ENCODE data around the gene ZNF500.

The ZNF500 gene

DNA sequence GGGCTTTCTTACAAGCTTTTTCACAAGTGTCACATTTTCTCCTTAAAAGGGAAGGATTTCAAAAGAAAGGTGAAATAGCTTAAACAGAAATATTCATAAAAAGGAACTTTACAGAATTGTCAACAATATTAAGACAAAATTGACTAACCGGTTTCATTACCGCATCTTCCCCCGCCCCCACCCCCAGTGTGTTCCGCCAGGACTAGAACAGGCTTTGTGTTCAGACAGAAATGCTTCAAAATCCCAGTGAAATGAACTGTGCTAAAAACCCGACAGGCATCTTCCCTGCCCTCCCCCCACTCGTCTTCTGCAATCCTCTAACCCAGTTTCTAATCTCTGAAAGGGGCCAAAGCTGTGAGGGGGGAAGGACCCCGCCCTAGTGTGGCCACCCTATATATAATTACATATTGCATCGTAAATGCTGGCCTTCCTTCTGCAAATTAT lies 36.5 kb upstream of the ZNF500 start (continued):
- TF ChIP-seq SP2 (tag by site-specific recombination; IDR thresholded peaks at IDR 0.05): no peak
- TF ChIP-seq, protein P1, sequence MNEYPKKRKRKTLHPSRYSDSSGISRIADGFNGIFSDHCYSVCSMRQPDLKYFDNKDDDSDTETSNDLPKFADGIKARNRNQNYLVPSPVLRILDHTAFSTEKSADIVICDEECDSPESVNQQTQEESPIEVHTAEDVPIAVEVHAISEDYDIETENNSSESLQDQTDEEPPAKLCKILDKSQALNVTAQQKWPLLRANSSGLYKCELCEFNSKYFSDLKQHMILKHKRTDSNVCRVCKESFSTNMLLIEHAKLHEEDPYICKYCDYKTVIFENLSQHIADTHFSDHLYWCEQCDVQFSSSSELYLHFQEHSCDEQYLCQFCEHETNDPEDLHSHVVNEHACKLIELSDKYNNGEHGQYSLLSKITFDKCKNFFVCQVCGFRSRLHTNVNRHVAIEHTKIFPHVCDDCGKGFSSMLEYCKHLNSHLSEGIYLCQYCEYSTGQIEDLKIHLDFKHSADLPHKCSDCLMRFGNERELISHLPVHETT (tag by site-specific recombination; IDR thresholded peaks at IDR 0.05): no peak
- no peak for TF ChIP-seq KLF9 (tag by site-specific recombination; IDR thresholded peaks at IDR 0.05; ENCODE audit: low read depth)
- TF ChIP-seq KLF7 (tag by site-specific recombination; IDR thresholded peaks at IDR 0.05; ENCODE audit: borderline replicate concordance): peak; percentile 60; the same call in 1 of the 2 replicates
- TF ChIP-seq GLI2 (tag by site-specific recombination; IDR thresholded peaks at IDR 0.05; ENCODE audit: borderline replicate concordance, low read depth): no peak
- 0 out of 2 replicates have a peak, but pooled peaks have one; percentile 19 for TF ChIP-seq KLF10 (tag by site-specific recombination; IDR thresholded peaks at IDR 0.05)
- TF ChIP-seq ZNF426 (tag by site-specific recombination; IDR thresholded peaks at IDR 0.05): no peak

- peaks cover 3% of the 10 kb centered on the region; the same call in 1 of the 2 replicates for H3K4me1 ChIP-seq (ENCODE audit: control insufficient read depth, insufficient read depth, low read length)
- ChIA-PET CTCF (interaction anchor here (0.8 kb wide), 1 partner anchor 36 kb away, joined by 3 read pairs; no protein-coding TSS in a partner anchor), POLR2A (interaction anchor here (0.6 to 3.2 kb wide), 12 partner anchors 9 to 253 kb away, joined by 3 to 19 read pairs (median 4); partner anchors contain the start of genes ANKS3, DNAAF8, GLYR1 and NUDT16L1)
- H3K9me3 ChIP-seq (ENCODE audit: control insufficient read depth, insufficient read depth, low read depth, low read length): no peaks in the 10 kb centered on the region
- H3K27ac ChIP-seq (ENCODE audit: extremely low read depth, low read depth, low read length): peak overlapping the region; percentile 69
- peaks cover 12 to 53% of the 10 kb centered on the region in 2 experiments for H3K36me3 ChIP-seq (ENCODE audit: control insufficient read depth in 2 of 2, insufficient read depth in 1 of 2, low read length in 2 of 2)
- peak overlapping the region; percentile 80 for H3K4me3 ChIP-seq (ENCODE audit: low read depth, low read length)
- TF ChIP-seq ZNF266 (tag by site-specific recombination; IDR thresholded peaks at IDR 0.05; ENCODE audit: low read depth): no peak
- TF ChIP-seq, protein P2, sequence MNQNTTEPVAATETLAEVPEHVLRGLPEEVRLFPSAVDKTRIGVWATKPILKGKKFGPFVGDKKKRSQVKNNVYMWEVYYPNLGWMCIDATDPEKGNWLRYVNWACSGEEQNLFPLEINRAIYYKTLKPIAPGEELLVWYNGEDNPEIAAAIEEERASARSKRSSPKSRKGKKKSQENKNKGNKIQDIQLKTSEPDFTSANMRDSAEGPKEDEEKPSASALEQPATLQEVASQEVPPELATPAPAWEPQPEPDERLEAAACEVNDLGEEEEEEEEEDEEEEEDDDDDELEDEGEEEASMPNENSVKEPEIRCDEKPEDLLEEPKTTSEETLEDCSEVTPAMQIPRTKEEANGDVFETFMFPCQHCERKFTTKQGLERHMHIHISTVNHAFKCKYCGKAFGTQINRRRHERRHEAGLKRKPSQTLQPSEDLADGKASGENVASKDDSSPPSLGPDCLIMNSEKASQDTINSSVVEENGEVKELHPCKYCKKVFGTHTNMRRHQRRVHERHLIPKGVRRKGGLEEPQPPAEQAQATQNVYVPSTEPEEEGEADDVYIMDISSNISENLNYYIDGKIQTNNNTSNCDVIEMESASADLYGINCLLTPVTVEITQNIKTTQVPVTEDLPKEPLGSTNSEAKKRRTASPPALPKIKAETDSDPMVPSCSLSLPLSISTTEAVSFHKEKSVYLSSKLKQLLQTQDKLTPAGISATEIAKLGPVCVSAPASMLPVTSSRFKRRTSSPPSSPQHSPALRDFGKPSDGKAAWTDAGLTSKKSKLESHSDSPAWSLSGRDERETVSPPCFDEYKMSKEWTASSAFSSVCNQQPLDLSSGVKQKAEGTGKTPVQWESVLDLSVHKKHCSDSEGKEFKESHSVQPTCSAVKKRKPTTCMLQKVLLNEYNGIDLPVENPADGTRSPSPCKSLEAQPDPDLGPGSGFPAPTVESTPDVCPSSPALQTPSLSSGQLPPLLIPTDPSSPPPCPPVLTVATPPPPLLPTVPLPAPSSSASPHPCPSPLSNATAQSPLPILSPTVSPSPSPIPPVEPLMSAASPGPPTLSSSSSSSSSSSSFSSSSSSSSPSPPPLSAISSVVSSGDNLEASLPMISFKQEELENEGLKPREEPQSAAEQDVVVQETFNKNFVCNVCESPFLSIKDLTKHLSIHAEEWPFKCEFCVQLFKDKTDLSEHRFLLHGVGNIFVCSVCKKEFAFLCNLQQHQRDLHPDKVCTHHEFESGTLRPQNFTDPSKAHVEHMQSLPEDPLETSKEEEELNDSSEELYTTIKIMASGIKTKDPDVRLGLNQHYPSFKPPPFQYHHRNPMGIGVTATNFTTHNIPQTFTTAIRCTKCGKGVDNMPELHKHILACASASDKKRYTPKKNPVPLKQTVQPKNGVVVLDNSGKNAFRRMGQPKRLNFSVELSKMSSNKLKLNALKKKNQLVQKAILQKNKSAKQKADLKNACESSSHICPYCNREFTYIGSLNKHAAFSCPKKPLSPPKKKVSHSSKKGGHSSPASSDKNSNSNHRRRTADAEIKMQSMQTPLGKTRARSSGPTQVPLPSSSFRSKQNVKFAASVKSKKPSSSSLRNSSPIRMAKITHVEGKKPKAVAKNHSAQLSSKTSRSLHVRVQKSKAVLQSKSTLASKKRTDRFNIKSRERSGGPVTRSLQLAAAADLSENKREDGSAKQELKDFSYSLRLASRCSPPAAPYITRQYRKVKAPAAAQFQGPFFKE (tag by site-specific recombination; IDR thresholded peaks at IDR 0.05; ENCODE audit: borderline replicate concordance): no peak
- no peak for TF ChIP-seq ZNF792 (tag by site-specific recombination; IDR thresholded peaks at IDR 0.05)
- TF ChIP-seq ZNF223 (tag by site-specific recombination; IDR thresholded peaks at IDR 0.05): no peak
- TF ChIP-seq, protein P3, sequence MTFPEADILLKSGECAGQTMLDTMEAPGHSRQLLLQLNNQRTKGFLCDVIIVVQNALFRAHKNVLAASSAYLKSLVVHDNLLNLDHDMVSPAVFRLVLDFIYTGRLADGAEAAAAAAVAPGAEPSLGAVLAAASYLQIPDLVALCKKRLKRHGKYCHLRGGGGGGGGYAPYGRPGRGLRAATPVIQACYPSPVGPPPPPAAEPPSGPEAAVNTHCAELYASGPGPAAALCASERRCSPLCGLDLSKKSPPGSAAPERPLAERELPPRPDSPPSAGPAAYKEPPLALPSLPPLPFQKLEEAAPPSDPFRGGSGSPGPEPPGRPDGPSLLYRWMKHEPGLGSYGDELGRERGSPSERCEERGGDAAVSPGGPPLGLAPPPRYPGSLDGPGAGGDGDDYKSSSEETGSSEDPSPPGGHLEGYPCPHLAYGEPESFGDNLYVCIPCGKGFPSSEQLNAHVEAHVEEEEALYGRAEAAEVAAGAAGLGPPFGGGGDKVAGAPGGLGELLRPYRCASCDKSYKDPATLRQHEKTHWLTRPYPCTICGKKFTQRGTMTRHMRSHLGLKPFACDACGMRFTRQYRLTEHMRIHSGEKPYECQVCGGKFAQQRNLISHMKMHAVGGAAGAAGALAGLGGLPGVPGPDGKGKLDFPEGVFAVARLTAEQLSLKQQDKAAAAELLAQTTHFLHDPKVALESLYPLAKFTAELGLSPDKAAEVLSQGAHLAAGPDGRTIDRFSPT (tag by site-specific recombination; IDR thresholded peaks at IDR 0.05): peak; percentile 49; the same call in 1 of the 2 replicates
- TF ChIP-seq ZNF2 (tag by site-specific recombination; IDR thresholded peaks at IDR 0.05): peak; percentile 92
- peak; percentile 48 for TF ChIP-seq SP3 (tag by site-specific recombination; IDR thresholded peaks at IDR 0.05)
- no peak for TF ChIP-seq ZNF621 (tag by site-specific recombination; IDR thresholded peaks at IDR 0.05)
- peak; percentile 100 for TF ChIP-seq ZBTB8A (tag by site-specific recombination; IDR thresholded peaks at IDR 0.05)
- no peak for TF ChIP-seq ZNF768 (tag by site-specific recombination; IDR thresholded peaks at IDR 0.05)
- peak; percentile 53; the same call in 1 of the 2 replicates for TF ChIP-seq GLIS2 (tag by site-specific recombination; IDR thresholded peaks at IDR 0.05)
- no peak for TF ChIP-seq ZNF513 (tag by site-specific recombination; IDR thresholded peaks at IDR 0.05)
- TF ChIP-seq SALL2 (tag by site-specific recombination; IDR thresholded peaks at IDR 0.05; ENCODE audit: borderline replicate concordance): no peak
- no peak for TF ChIP-seq ZNF558 (tag by site-specific recombination; IDR thresholded peaks at IDR 0.05)
- TF ChIP-seq, protein P4, sequence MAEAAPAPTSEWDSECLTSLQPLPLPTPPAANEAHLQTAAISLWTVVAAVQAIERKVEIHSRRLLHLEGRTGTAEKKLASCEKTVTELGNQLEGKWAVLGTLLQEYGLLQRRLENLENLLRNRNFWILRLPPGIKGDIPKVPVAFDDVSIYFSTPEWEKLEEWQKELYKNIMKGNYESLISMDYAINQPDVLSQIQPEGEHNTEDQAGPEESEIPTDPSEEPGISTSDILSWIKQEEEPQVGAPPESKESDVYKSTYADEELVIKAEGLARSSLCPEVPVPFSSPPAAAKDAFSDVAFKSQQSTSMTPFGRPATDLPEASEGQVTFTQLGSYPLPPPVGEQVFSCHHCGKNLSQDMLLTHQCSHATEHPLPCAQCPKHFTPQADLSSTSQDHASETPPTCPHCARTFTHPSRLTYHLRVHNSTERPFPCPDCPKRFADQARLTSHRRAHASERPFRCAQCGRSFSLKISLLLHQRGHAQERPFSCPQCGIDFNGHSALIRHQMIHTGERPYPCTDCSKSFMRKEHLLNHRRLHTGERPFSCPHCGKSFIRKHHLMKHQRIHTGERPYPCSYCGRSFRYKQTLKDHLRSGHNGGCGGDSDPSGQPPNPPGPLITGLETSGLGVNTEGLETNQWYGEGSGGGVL (tag by site-specific recombination; IDR thresholded peaks at IDR 0.05): peak; percentile 57; the same call in 1 of the 2 replicates
- no peak for TF ChIP-seq ZNF184 (tag by site-specific recombination; IDR thresholded peaks at IDR 0.05)
Observed at GRCh38 chr16:4802659-4803287, 35.8 kb upstream of the ZNF500 start.

Data from HEK293 (cell line).